Upper lobe of left lung (tissue), 4 donors: ENCODE results near the gene SP140.

Experiments
- EP300 ChIP-seq, 4 donors: sonication (generic); formaldehyde crosslinking; IDR thresholded peaks; one replicate each; pipeline ENCODE4 v1.5.1; 2017; ENCODE audit warnings: antibody characterized with exemption in 4 of 4, control low read depth in 2 of 4
- POLR2A ChIP-seq, 4 donors: fragments of 450-650 bp; IDR thresholded peaks; one replicate each; pipeline ENCODE4 v1.5.1; 2016 to 2017; ENCODE audit warnings: antibody characterized with exemption in 4 of 4, mild to moderate bottlenecking in 2 of 4
- TF ChIP-seq, protein P1 (sequence below), 6 experiments: fragments of 450-650 bp in 4 of 6; fragments of 200-600 bp in 2 of 6; sonication (generic) in 2 of 6; IDR thresholded peaks; one replicate each; pipeline ENCODE4 v1.5.1; 2016 to 2019; ENCODE audit warnings: antibody characterized with exemption in 6 of 6

DNA sequence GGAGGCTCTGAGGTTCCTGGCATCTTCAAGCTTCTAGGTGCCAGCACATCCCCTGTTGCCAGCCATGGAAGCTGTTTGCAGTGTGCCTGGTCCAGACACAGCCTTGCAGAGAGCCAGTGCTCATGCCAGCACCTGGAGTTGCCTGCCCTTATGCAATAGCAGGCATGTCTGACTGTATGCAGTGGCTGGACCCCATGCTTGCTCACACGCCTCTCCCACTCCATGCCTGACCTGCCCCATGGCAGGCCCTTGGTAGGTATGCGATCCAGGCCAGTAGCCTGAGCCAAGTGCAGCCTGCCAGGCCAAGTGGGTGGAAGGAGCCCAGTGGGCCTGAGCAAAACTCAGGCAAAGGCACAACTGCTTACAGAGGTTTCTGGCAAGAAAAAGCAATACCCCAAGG is 81.9 kb downstream of the SP140 start:
- TF ChIP-seq, protein P1, sequence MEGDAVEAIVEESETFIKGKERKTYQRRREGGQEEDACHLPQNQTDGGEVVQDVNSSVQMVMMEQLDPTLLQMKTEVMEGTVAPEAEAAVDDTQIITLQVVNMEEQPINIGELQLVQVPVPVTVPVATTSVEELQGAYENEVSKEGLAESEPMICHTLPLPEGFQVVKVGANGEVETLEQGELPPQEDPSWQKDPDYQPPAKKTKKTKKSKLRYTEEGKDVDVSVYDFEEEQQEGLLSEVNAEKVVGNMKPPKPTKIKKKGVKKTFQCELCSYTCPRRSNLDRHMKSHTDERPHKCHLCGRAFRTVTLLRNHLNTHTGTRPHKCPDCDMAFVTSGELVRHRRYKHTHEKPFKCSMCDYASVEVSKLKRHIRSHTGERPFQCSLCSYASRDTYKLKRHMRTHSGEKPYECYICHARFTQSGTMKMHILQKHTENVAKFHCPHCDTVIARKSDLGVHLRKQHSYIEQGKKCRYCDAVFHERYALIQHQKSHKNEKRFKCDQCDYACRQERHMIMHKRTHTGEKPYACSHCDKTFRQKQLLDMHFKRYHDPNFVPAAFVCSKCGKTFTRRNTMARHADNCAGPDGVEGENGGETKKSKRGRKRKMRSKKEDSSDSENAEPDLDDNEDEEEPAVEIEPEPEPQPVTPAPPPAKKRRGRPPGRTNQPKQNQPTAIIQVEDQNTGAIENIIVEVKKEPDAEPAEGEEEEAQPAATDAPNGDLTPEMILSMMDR (IDR thresholded peaks at IDR 0.05), result no peak
- TF ChIP-seq EP300 (IDR thresholded peaks at IDR 0.05) (no peak), POLR2A (IDR thresholded peaks at IDR 0.05) (no peak)
